ENCODE data around the gene ERV3-1. TPM values are rescaled to one million over a fixed set of nuclear protein-coding genes. Genes with fewer than 3 reads are reported as not detected.
A peak's percentile ranks its signal among the peaks of the same experiment; 100 is the strongest.
"Not testable (repeated sequence)": the region's sequence is repeated elsewhere in the genome, so short reads cannot be mapped to it uniquely, and the experiment has no call there.

Gene ERV3-1
- 10 to 100 TPM in 3 of 5 donors, 1 to 10 TPM in 2; 1.4 to 22.8 (median 12.5) TPM for total RNA-seq
- 1 to 10 TPM; 3.5 to 4.0 (median 3.7) TPM for polyA plus RNA-seq
- long read RNA-seq, donor 1, partial matches to known transcripts, result 0 of 2 reads
- long read RNA-seq, donor 1, other reads (novel, unspliced or antisense), result 0 of 2 reads
- long read RNA-seq, donor 2, transcript ERV3-1-201 (2 exons, 2,719 nt), result major isoform, 8 of 8 reads
- long read RNA-seq, donor 2, partial matches to known transcripts, result 0 of 8 reads
- long read RNA-seq, donor 2, other reads (novel, unspliced or antisense), result 0 of 8 reads
- long read RNA-seq, donor 3, partial matches to known transcripts, result 0 of 3 reads
- long read RNA-seq, donor 3, other reads (novel, unspliced or antisense), result 0 of 3 reads
- long read RNA-seq, donor 4, result 0 reads
- long read RNA-seq, donor 5, partial matches to known transcripts, result 0 of 4 reads
- long read RNA-seq, donor 5, other reads (novel, unspliced or antisense), result 0 of 4 reads
- long read RNA-seq, donor 6, transcript ERV3-1-201 (2 exons, 2,719 nt), result major isoform, 14 of 19 reads
- long read RNA-seq, donor 6, partial matches to known transcripts, result 0 of 19 reads
- long read RNA-seq, donor 6, other reads (novel, unspliced or antisense), result 0 of 19 reads
- long read RNA-seq, donor 7, partial matches to known transcripts, result 0 of 3 reads
- long read RNA-seq, donor 7, other reads (novel, unspliced or antisense), result 0 of 3 reads
- long read RNA-seq, donor 8, partial matches to known transcripts, result 0 of 2 reads
- long read RNA-seq, donor 8, other reads (novel, unspliced or antisense), result 0 of 2 reads
- long read RNA-seq, donor 9, partial matches to known transcripts, result 0 of 5 reads
- long read RNA-seq, donor 9, other reads (novel, unspliced or antisense), result 0 of 5 reads
- long read RNA-seq, donor 10, partial matches to known transcripts, result 0 of 4 reads
- long read RNA-seq, donor 10, other reads (novel, unspliced or antisense), result 0 of 4 reads

DNA sequence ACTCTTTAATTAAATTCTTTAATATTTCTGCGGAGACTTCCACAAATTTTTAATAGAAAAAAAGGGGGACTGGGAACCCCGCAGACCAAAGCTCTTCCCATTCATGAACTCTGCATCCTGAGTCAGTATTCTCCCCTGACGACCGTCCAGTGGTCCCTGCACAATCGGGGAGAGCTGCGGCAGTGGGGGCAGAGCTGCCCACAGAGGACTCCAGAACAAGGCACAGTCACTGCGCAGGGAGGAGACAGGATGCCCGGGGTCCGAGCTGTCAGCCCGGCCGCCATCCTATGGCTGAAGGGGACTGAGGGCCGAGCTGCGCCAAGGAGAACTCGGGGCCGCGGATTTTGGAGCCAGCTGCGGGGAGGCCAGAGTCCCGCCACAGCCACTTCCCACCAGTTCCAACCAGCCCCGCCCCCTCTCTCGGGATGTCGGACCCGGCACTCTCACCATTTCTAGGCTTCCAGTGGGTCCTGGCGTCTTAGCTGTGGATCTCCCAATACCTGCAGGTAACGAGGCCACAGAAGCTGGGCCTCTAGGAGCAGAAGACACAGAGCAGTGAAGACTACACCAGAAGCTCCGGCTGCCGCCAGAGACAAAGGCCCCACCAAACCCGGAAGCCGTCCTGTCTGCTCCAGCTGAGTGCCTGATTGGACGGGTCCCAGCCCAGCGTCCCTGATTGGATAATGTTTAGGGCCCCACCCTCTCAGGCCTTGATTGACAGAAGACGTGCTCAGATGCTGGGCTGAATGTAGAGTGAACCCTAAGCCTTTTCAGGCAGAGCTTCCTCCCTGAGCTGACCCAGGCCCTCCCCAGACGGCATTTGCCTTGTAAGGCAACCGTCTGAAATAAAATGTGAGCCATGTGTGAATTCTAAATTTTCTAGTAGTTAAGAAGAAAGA lies at the start of gene ERV3-1:
Gene ERV3-1 (minus strand): TSS at position 594 of the 899 bp plus-strand sequence. CDS start 13,661 bp downstream, outside the sequence.
- Histone ChIP-seq H3K27me3 (no peaks in the 10 kb centered on the region), H3K36me3 (peaks cover 0 to 4% (median 2%) of the 10 kb centered on the region in 4 donors), H3K4me3 (peak within 1 kb of the TSS; percentile 63 to 88 (median 72)), H3K27ac (peak within 1 kb of the TSS; percentile 81 to 92 (median 86)), H3K4me1 (peaks cover 16 to 50% (median 29%) of the 10 kb centered on the region in 4 donors), H3K9me3 (no peaks in the 10 kb centered on the region)
- WGBS, 5 donors, result 1% methylated on average over 19 to 33 of the region's 33 CpGs
- TF ChIP-seq, protein P1, sequence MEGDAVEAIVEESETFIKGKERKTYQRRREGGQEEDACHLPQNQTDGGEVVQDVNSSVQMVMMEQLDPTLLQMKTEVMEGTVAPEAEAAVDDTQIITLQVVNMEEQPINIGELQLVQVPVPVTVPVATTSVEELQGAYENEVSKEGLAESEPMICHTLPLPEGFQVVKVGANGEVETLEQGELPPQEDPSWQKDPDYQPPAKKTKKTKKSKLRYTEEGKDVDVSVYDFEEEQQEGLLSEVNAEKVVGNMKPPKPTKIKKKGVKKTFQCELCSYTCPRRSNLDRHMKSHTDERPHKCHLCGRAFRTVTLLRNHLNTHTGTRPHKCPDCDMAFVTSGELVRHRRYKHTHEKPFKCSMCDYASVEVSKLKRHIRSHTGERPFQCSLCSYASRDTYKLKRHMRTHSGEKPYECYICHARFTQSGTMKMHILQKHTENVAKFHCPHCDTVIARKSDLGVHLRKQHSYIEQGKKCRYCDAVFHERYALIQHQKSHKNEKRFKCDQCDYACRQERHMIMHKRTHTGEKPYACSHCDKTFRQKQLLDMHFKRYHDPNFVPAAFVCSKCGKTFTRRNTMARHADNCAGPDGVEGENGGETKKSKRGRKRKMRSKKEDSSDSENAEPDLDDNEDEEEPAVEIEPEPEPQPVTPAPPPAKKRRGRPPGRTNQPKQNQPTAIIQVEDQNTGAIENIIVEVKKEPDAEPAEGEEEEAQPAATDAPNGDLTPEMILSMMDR (IDR thresholded peaks at IDR 0.05), result no peak
- TF ChIP-seq POLR2A (IDR thresholded peaks at IDR 0.05) (peak in 2 of 4 donors; percentile 52 to 95), EP300 (IDR thresholded peaks at IDR 0.05) (no peak), POLR2AphosphoS5 (IDR thresholded peaks at IDR 0.05) (peak; percentile 51 to 97 (median 95))
- intact Hi-C loops (cut with DNase I; ENCODE audit: low total_unique reads), result no loop called here
- DNase-seq, result peak; percentile 96 to 98

DNA sequence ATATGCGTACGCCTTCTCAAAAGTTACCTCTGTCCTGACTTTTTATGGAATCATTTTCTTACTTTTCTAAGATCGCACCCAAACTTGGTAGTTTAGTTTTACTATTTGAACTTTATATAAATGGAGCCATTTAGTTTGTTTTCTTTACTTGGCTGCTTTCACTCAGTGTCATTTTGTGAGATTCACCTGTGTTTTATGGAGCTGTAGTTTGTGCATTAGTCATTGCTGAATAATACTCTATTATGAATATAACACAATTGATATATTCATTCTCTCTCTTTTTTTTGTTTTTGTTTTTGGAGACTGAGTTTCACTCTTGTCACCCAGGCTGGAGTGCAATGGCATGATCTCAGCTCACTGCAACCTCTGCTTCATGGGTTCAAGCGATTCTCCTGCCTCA lies 49.3 kb upstream of the ERV3-1 start:
- H3K27me3 ChIP-seq; DNase-seq; H3K9me3 ChIP-seq; H3K4me3 ChIP-seq; intact Hi-C loops (cut with DNase I; ENCODE audit: low total_unique reads); H3K27ac ChIP-seq; H3K4me1 ChIP-seq: not testable (repeated sequence)
- peaks cover 4 to 16% (median 10%) of the 10 kb centered on the region in 4 donors for H3K36me3 ChIP-seq
- WGBS, 5 donors, result 79 to 99% (median 89%) methylated on average over 3 to 4 of the region's 4 CpGs

- intact Hi-C loops (cut with DNase I; ENCODE audit: low total_unique reads); H3K4me1 ChIP-seq; H3K27me3 ChIP-seq; H3K9me3 ChIP-seq; H3K27ac ChIP-seq; DNase-seq; H3K4me3 ChIP-seq: not testable (repeated sequence)
- peaks cover 4 to 16% (median 10%) of the 10 kb centered on the region in 4 donors for H3K36me3 ChIP-seq
- WGBS, 5 donors, result 50 to 81% (median 64%) methylated on average over 2 of the region's 2 CpGs
Observed at GRCh38 chr7:65054466-65054994, 48.0 kb upstream of the ERV3-1 start.

- H3K27me3 ChIP-seq; DNase-seq; H3K27ac ChIP-seq; intact Hi-C loops (cut with DNase I; ENCODE audit: low total_unique reads); H3K9me3 ChIP-seq; H3K4me3 ChIP-seq; H3K4me1 ChIP-seq; H3K36me3 ChIP-seq: not testable (repeated sequence)
- WGBS, 5 donors, result 83 to 100% (median 100%) methylated on average over 1 of the region's 3 CpGs; no CpG with 5 or more reads in 2 of the 5 donors
Observed at GRCh38 chr7:65051654-65052053, 45.2 kb upstream of the ERV3-1 start.

DNA sequence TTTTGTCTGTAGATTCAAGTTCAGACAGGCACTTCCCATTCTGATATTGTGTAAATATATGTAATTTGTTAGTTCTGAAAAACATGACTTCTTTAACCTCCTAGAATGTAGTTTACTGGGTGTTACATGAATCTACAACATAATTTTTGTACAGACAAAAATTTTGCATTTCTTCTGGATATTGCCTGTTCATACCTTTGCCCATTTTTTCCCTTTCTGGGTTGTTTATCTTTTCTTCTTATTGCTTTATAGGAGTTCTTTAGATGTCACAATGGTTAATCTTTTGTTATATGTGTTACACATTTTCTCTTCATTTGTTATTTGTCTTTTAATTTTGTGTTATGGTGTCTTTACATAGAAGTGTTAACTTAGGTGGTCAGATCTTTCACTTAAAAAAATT lies 44.7 kb upstream of the ERV3-1 start:
- H3K27me3 ChIP-seq; intact Hi-C loops (cut with DNase I; ENCODE audit: low total_unique reads); H3K27ac ChIP-seq; H3K36me3 ChIP-seq; H3K4me1 ChIP-seq; H3K9me3 ChIP-seq; DNase-seq; H3K4me3 ChIP-seq: not testable (repeated sequence)

DNA sequence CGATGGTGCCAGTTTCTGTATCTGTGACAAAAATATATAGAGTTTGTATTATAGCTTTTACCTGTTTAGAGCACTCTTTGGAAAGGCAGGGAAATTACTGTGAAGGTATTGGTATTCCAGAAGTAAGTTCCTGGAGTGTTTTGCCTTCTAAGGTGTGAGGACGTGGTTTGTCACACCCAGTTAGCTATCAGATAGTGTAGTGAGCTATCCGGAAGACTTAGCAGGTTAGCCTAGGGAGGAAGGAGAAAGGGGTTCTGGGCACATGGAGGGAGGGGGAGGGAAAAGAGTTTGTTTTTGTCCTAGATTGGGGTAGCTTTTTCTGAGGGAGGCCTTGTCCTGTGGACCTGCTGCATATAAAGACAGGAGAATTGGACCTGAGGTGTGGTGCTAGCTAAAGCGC lies 39.8 kb upstream of the ERV3-1 start:
- H3K4me1 ChIP-seq; intact Hi-C loops (cut with DNase I; ENCODE audit: low total_unique reads); H3K9me3 ChIP-seq; H3K27ac ChIP-seq; H3K4me3 ChIP-seq; H3K27me3 ChIP-seq: not testable (repeated sequence)
- DNase-seq, result peak in 1 of 2 donors; percentile 18
- 51 to 79% (median 71%) methylated on average over 4 of the region's 4 CpGs for WGBS, 5 donors
- peaks cover 4 to 14% (median 8%) of the 10 kb centered on the region in 4 donors for H3K36me3 ChIP-seq

DNA sequence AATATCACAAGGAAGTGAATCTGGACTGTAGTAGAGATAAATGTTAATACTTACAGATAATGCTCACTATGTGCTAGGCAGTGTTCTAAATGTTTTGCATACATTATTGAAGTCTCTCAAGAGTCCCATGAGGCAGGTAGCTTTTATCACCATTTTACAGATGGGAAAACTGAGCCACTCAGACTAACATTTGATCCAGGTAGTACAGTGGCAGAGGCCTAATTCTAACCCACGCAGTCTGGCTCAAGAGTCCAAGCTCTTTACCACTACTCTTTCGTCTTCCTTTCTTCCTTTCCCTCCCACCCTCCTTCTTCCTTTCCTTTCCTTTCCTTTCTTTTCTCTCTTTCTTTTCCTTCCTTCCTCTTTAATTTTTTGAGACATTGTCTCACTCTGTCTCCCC lies 39.1 kb upstream of the ERV3-1 start:
- DNase-seq; H3K4me3 ChIP-seq; H3K27ac ChIP-seq; H3K9me3 ChIP-seq; H3K27me3 ChIP-seq; intact Hi-C loops (cut with DNase I; ENCODE audit: low total_unique reads): not testable (repeated sequence)
- whole genome bisulfite sequencing, 5 donors, result 74 to 98% (median 95%) methylated on average over 2 of the region's 2 CpGs
- H3K4me1 ChIP-seq, result peaks cover 0 to 10% (median 4%) of the 10 kb centered on the region in 4 donors
- H3K36me3 ChIP-seq, result peaks cover 4 to 14% (median 8%) of the 10 kb centered on the region in 4 donors

- H3K4me3 ChIP-seq, result peak overlapping the region; percentile 78 to 91 (median 81)
- H3K27me3 ChIP-seq; H3K36me3 ChIP-seq; intact Hi-C loops (cut with DNase I; ENCODE audit: low total_unique reads); H3K9me3 ChIP-seq: not testable (repeated sequence)
- H3K4me1 ChIP-seq, result peaks cover 0 to 27% (median 16%) of the 10 kb centered on the region in 4 donors
- WGBS, 5 donors, result 0 to 2% (median 1%) methylated on average over 4 to 30 of the region's 35 CpGs
- peak overlapping the region; percentile 88 to 99 (median 92) for H3K27ac ChIP-seq
- DNase-seq, result peak; percentile 50 to 76
Observed at GRCh38 chr7:65038767-65039166, 32.3 kb upstream of the ERV3-1 start.
